ENCODE data around the gene WDR7. TPM values are rescaled to one million over a fixed set of nuclear protein-coding genes. Genes with fewer than 3 reads are reported as not detected.

Gene WDR7
- total and polyA plus RNA-seq, 10 of the 15 experiments (the other 5 are each of a cell fraction or from before 2014, with no cell fraction given): 2.8 to 16.5 (median 11.7) TPM

DNA sequence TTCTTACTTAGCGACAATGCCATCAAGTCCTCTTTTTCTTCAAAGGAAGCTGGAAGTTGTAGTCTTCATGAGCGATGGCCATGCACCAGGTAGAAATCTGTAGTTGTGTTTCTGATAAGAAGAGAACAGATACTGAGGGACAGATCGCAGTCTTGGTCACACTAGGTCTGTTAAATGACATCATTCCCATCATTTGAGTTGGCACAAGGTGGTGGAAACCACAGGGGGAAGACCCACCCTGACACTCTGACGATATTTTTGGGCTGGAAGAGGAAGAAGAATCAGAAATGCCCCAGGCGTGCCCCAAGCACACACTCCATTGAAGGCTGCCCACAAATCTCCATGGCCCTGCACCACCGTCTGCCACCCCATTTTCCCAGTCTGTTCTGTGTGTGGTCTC, 406.7 kb downstream of the WDR7 start (continued):
- TF ChIP-seq, protein P1, sequence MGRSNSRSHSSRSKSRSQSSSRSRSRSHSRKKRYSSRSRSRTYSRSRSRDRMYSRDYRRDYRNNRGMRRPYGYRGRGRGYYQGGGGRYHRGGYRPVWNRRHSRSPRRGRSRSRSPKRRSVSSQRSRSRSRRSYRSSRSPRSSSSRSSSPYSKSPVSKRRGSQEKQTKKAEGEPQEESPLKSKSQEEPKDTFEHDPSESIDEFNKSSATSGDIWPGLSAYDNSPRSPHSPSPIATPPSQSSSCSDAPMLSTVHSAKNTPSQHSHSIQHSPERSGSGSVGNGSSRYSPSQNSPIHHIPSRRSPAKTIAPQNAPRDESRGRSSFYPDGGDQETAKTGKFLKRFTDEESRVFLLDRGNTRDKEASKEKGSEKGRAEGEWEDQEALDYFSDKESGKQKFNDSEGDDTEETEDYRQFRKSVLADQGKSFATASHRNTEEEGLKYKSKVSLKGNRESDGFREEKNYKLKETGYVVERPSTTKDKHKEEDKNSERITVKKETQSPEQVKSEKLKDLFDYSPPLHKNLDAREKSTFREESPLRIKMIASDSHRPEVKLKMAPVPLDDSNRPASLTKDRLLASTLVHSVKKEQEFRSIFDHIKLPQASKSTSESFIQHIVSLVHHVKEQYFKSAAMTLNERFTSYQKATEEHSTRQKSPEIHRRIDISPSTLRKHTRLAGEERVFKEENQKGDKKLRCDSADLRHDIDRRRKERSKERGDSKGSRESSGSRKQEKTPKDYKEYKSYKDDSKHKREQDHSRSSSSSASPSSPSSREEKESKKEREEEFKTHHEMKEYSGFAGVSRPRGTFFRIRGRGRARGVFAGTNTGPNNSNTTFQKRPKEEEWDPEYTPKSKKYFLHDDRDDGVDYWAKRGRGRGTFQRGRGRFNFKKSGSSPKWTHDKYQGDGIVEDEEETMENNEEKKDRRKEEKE (IDR thresholded peaks at IDR 0.05): no peak
- TF ChIP-seq CHD4 (IDR thresholded peaks at IDR 0.05): no peak
- TF ChIP-seq FOS (IDR thresholded peaks at IDR 0.05; ENCODE audit: borderline replicate concordance, extremely low read depth, insufficient read length): no peak
- no peak for TF ChIP-seq ZZZ3 (IDR thresholded peaks at IDR 0.05; ENCODE audit: control insufficient read depth, insufficient read length, low read depth)
- TF ChIP-seq ZBTB11 (CRISPR knock-in tag; IDR thresholded peaks at IDR 0.05): no peak
- no peak for TF ChIP-seq NFYB (IDR thresholded peaks at IDR 0.05; ENCODE audit: insufficient read depth, low read depth, low read length)
- TF ChIP-seq, protein P2, sequence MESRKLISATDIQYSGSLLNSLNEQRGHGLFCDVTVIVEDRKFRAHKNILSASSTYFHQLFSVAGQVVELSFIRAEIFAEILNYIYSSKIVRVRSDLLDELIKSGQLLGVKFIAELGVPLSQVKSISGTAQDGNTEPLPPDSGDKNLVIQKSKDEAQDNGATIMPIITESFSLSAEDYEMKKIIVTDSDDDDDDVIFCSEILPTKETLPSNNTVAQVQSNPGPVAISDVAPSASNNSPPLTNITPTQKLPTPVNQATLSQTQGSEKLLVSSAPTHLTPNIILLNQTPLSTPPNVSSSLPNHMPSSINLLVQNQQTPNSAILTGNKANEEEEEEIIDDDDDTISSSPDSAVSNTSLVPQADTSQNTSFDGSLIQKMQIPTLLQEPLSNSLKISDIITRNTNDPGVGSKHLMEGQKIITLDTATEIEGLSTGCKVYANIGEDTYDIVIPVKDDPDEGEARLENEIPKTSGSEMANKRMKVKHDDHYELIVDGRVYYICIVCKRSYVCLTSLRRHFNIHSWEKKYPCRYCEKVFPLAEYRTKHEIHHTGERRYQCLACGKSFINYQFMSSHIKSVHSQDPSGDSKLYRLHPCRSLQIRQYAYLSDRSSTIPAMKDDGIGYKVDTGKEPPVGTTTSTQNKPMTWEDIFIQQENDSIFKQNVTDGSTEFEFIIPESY (IDR thresholded peaks at IDR 0.05): no peak
- no peak for TF ChIP-seq MEF2B (IDR thresholded peaks at IDR 0.05; ENCODE audit: partially characterized antibody, poor library complexity, severe bottlenecking)
- no peak for TF ChIP-seq SMC3 (IDR thresholded peaks at IDR 0.05; ENCODE audit: borderline replicate concordance, low read length)
- no peak for TF ChIP-seq MLLT1 (IDR thresholded peaks at IDR 0.05)
- no peak for TF ChIP-seq FOXK2 (IDR thresholded peaks at IDR 0.05)
- peak in 1 of 2 experiments; percentile 91; a peak in 2 of 4 replicates for TF ChIP-seq ETV6 (conservative IDR thresholded peaks at IDR 0.05 in 1 of 2, IDR thresholded peaks at IDR 0.05 in 1 of 2; ENCODE audit: borderline replicate concordance in 1 of 2, low read depth in 1 of 2)
- no peak for TF ChIP-seq SMAD5 (IDR thresholded peaks at IDR 0.05; ENCODE audit: low read depth)
- no peak for TF ChIP-seq JUND (IDR thresholded peaks at IDR 0.05; ENCODE audit: low read depth, low read length)
- no peak for TF ChIP-seq ZNF384 (IDR thresholded peaks at IDR 0.05; ENCODE audit: borderline replicate concordance, low read depth, low read length)
- peak; percentile 88 for TF ChIP-seq EED (IDR thresholded peaks at IDR 0.05; ENCODE audit: low read depth)
- no peak for TF ChIP-seq TCF3 (IDR thresholded peaks at IDR 0.05; ENCODE audit: borderline replicate concordance, insufficient read depth, low read depth, low read length)
